Prostate gland (tissue), 2 donors: ENCODE data around the gene RARRES2.

Experiments used
- POLR2AphosphoS5 ChIP-seq: sonication (generic); formaldehyde crosslinking; IDR thresholded peaks from one replicate; pipeline ENCODE4 v1.6.1; 2017; ENCODE audit warnings: antibody characterized with exemption
- TF ChIP-seq, protein P1 (sequence below), 4 experiments: fragments of 200-600 bp in 2 of 4; fragments of 450-650 bp in 2 of 4; sonication (generic) in 2 of 4; IDR thresholded peaks; 1 replicate in 3 of 4; 2 replicates in 1 of 4; pipeline ENCODE4 v1.5.1; 2016 to 2019; ENCODE audit warnings: antibody characterized with exemption in 4 of 4, mild to moderate bottlenecking in 2 of 4, moderate library complexity in 2 of 4

DNA sequence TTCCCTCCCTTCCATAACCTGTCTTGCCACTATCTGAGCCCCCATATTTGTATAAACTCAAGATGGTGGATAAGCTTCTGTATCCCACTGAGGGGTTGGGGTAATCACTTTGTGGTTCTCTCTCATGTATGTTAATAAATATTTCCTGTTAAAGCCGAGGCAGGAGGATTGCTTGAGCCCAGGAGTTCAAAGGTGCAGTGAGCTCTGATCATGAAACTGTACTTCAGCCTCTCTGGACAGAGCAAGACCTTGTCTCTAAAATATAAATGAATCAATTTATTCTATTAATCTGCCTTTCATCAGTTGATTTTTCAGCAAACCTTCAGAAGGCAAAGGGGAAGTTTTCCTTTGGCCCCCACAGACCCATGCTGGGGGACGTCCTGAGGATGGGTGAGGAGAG is 1.8 kb upstream of the RARRES2 start:
- TF ChIP-seq, protein P1, sequence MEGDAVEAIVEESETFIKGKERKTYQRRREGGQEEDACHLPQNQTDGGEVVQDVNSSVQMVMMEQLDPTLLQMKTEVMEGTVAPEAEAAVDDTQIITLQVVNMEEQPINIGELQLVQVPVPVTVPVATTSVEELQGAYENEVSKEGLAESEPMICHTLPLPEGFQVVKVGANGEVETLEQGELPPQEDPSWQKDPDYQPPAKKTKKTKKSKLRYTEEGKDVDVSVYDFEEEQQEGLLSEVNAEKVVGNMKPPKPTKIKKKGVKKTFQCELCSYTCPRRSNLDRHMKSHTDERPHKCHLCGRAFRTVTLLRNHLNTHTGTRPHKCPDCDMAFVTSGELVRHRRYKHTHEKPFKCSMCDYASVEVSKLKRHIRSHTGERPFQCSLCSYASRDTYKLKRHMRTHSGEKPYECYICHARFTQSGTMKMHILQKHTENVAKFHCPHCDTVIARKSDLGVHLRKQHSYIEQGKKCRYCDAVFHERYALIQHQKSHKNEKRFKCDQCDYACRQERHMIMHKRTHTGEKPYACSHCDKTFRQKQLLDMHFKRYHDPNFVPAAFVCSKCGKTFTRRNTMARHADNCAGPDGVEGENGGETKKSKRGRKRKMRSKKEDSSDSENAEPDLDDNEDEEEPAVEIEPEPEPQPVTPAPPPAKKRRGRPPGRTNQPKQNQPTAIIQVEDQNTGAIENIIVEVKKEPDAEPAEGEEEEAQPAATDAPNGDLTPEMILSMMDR (IDR thresholded peaks at IDR 0.05), result no peak
- no peak for TF ChIP-seq POLR2AphosphoS5
